Stimulated activated CD4-positive, alpha-beta T cell treated with anti-CD3 and anti-CD28 coated beads, Interleukin-1b, Interleukin-23, amount 100 ng/mL, for 4 hours (primary cell): ENCODE data around the gene MRPL51.
"Not testable (repeated sequence)": the region's sequence is repeated elsewhere in the genome, so short reads cannot be mapped to it uniquely, and the experiment has no call there.

Source experiments
- DNase-seq, 2 donors: peaks; one replicate each; pipeline ENCODE4 v3.0.0-alpha.2; 2020; ENCODE audit warnings: low read depth in 2 of 2

Gene MRPL51

DNA sequence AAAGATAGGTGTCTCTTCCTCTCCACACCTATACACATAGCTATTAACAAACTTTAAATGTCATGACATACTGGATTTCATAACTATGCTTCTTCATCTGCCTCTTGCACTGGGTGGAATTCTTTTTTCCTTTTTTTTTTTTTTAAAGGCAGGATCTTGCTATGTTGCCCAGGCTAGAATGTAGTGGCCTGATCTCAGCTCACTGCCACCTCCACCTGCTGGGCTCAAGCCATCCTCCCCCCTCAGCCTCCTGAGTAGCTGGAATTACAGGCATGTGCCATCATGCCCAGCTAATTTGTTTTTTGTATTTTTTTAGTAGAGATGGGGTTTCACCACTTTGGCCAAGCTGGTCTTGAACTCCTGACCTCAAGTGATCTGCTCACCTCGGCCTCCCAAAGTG is 4.8 kb downstream of the MRPL51 start:
- DNase-seq, result no peak

- DNase-seq, result no peak
Observed at GRCh38 chr12:6478416-6478815, 14.6 kb downstream of the MRPL51 start.

- DNase-seq, result not testable (repeated sequence)
Observed at GRCh38 chr12:6477601-6478377, 15.3 kb downstream of the MRPL51 start.

- no peak for DNase-seq
Observed at GRCh38 chr12:6476489-6476888, 16.6 kb downstream of the MRPL51 start.

GRCh38 chr12:6475233-6475975 is 17.7 kb downstream of the MRPL51 start:
- not testable (repeated sequence) for DNase-seq

GRCh38 chr12:6472491-6472890 is 20.6 kb downstream of the MRPL51 start:
- no peak for DNase-seq

- DNase-seq, result no peak
Observed at GRCh38 chr12:6471989-6472360, 21.1 kb downstream of the MRPL51 start.

DNA sequence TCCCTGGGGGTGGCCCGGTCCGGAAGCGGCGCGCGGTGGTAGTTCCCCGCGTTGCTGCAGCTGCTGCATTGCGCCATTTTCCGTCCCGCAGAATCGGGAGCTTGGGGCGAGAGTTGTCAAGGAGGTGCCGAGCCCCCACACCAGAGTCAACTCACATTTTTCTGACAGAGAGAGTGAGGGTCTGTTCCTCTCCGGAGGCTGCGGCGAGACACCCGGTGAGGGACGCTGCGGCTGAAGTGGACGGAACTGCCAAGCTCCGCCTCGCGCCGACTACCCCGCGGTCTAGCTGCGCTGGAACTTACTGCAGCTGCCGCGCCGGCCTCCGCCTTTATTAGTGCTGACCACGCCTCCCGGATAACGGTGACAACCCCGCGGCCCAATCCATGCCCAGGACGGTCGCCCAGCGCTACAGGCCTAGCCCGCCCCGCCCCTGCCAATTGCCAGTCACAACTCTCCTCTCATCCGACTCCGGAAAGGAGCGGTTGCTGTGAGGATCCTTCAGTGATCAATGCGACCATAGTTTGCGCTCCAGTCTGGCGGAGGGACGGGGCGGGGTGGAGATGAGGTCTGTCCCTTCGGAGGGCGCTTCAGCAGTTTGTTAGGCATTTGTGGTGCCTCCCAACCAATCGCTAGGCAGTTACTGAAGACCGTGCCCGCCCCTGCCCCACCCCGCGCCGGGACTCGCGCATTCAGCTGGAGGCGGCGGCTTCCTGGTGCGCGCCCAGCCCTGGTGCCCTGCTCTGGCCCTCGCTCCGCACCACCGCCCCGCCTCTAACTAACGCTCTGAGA is 22.5 kb downstream of the MRPL51 start, which contains the start of gene VAMP1:
VAMP1 (minus strand) TSS at position 303 of the 789 bp plus-strand sequence; CDS start at position 157, 146 bp downstream.
- DNase-seq, result peak; percentile 91 to 96

DNA sequence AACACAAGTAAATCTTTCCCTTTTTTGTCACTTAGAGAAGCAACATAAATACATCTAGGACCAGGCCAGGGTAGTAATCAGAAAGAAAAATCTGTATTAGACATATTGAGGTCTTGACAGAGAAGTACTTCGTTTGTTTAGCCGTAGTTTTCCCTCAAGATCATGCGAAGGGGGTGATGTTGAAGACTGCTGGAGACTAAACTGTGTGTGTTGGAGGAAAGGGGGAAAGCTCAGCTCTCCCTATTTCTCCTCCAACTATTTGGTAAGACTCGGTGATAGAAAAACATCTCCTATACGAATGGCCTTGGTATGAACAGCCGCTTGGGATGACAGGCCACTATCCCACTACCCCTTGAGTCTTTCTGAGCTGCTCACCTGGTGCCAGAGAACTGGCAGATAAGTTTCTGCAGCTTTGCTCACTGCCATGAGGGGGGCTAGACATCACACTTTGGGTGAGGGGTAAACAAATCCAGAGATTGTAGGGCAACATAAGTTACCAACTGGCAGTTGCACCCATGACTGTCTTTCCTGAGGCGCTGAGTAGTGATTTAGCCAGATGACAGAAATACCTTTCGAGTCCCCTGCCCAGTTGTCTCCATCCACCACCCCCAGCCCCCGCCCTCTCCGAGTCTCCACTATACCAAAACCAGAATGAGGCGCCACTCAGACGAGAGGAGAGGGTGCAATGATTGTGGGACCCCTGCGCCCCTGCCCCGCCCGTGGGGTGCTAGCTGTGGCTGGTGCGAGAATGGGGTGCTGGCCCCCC is 23.3 kb downstream of the MRPL51 start:
- no peak for DNase-seq

DNA sequence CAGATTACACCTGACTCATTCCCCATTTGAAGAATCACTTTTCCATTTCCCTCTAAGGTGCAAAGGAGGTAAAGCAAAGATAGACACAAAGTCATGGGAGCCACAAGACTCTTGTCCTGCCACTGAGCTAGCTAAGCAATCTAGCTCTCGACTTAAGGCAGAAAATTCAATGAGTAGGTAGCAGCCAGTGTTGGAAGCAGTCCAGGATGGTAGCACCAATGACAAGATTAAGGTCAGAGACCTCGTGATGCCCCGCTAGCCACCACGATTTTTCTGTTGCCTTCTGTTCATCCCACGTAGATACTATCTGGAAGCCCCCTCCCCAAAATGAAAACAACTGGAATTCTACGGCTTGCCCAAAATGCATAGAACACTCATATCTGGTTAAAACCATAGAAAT is 24.0 kb downstream of the MRPL51 start:
- no peak for DNase-seq

DNA sequence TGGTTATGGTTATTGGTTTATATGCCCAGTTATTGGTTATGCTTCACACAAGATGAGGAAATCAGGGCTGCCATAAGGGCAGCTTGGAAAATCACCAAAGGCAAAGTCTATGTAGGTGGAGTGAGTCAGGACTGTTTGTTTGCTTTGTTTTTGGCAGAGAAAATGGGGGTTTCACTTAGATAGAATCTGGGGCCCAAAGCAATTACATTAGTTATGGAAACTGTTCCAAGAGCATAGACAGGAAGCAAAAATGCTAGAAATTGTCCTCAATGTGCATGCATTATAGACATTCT is 24.8 kb downstream of the MRPL51 start:
- no peak for DNase-seq

DNA sequence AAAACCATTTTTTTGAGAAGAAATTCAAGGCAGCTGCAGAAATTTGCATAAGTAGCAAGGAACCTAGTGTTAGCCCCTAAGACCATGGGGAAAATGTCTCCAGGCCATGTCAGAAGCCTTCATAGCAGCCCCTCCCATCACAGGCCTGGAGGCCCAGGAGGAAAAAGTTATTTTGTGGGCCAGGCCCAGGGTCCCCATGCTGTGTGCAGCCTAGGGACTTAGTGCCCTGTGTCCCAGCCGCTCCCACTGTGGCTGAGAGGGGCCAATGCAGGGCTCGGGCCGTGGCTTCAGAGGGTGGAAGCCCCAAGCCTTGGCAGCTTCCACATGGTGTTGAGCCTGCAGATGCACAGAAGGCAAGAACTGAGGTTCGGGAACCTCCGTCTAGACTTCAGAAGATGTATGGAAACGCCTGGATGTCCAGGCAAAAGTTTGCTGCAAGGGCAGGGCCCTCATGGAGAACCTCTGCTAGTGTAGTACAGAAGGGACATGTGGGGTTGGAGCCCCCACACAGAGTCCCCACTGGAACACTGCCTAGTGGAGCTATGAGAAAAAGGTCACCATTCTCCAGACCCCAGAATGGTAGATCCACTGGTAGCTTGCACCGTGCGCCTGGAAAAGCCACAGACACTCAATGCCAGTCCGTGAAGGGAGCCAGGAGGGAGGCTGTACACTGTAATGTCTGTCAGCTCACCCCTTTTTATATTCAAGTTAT is 25.3 kb downstream of the MRPL51 start:
- not testable (repeated sequence) for DNase-seq

GRCh38 chr12:6466751-6467150 is 26.3 kb downstream of the MRPL51 start:
- DNase-seq, result not testable (repeated sequence)

DNA sequence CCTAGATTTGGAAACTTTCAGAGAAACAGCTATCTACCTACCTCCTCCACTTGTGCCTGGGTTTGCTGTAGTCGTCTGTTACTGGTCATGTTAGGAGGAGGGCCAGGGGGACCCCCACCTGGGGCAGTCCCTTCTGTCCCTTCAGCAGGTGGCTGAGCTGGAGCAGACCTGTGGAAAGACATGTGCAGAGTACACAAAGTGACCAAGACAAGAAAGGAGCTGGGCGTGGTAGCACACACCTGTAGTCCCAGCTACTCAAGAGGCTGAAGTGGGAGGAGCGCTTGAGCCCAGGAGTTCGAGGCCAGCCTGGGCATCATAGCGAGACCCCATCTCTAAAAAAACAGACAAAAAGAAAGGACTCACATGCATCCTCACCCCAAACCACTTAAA is 26.9 kb downstream of the MRPL51 start:
- no peak for DNase-seq

GRCh38 chr12:6465467-6466183 is 27.4 kb downstream of the MRPL51 start:
- peak in 1 of 2 donors; percentile 37 for DNase-seq

DNA sequence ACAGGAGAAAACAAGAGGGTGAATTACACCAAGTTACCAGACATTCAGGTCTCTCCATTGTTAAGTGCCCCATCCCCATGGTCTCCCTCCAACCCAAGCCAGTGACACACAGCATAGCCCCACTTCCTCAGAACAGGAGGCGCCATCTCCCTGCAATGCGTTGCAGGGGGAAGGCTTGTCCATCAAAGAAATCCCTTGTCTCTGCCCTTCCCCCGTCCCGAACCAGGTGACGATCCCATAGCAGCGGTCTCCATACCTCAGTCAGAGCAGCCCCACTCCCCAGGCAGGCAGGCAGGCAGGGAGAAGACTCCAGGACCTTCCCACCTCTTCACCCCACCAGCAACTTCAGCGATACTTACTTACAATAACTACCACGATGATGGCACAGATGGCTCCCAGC is 28.5 kb downstream of the MRPL51 start:
- DNase-seq, result no peak

GRCh38 chr12:6463858-6464257 is 29.2 kb downstream of the MRPL51 start:
- DNase-seq, result no peak

DNA sequence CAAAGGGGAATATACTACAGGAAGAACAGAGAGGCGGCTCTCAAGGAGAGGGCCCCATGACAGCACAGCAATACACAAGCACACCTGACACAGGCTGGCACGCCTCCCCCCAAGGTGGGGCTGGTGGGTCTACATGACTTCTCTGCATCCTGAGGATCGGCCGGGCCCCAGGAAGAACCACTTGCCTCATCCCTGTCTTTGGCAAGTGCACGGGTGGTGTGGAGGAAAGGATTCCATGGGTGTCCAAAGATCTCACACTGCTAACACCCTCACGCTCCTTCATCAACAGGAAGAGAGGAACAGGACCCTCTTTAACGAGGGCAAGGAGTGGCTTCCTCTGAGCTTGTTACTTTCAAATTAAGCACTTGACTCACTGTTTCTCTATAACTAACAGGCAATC is 29.8 kb downstream of the MRPL51 start:
- no peak for DNase-seq

DNA sequence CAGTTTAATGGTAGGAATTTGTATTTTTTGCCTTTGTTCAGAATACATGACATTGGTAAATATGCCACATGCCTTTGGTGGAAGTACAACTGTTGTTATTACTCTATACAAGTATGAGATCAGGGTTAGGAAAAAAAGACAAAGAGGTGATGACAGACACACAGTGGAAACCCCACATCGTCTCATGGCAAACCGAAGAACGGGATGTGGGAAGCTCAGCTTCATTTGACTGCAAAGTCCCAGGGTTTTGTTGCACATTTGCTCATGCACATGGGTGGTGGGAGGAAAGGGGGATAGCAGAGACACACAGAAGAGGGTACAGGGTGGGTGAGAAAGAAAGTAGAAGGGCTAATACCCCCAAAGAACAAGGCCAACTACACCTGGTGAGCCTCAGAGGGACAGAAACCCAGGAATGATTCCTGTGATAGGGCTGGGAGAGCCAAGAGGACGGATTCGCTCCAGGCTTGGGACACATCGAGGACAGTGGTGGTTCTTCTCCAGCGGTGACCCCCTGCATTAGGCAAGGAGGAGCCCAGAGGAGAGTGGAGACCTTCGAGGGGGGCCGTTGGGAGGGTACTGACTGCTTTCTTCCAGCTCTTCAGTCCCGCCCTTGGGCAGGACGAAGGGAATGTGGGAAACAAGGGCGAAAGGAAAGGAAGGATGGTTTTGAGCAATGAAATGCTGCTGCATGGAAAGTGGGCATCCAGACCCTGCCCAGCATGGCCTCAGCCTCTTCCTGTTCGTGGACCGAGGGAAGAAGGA is 30.6 kb downstream of the MRPL51 start:
- no peak for DNase-seq
